ENCODE measurements around the gene MYOF. TPM values are rescaled to one million over a fixed set of nuclear protein-coding genes. Genes with fewer than 3 reads are reported as not detected.

MYOF gene
- total RNA-seq, 1 donor from 2014 or later: 68.2 TPM

DNA sequence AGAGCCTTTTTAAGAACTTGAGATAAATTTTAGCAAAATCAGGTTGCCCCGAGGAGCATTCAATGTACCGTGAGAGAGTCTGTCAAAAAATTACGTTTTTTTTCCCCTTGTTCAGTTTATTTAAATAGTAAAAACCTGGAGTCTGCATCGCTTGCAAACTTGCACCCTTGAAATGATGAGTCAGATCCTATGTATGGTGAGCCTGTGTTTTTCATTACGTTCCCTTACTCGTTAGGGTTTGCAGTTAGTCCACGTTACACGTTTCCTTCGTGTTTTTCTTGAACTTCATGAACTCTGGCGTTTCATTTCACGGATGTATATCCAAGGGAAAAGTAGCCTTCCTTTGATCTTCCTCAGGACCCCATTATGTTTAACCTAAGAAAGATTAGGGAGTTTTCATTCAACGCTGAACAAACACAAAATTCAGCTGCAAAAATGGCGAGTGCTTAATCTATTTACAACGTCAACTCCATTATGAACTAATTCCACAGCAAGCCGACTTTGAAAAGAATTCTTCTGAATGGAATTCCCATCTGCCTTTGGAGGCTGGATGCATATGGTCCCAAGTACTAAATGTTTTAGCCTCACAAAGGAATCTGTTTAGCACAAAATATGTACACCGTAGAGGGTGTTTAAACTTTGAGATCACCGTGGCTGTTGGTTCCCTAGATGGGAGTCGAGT lies 182.4 kb downstream of the MYOF start:
- no peak for DNase-seq (ENCODE audit: low spot score in 2 of 2)
- H3K4me3 ChIP-seq: no peak overlapping the region
- intact Hi-C loops (cut with DNase I): no loop called here

DNA sequence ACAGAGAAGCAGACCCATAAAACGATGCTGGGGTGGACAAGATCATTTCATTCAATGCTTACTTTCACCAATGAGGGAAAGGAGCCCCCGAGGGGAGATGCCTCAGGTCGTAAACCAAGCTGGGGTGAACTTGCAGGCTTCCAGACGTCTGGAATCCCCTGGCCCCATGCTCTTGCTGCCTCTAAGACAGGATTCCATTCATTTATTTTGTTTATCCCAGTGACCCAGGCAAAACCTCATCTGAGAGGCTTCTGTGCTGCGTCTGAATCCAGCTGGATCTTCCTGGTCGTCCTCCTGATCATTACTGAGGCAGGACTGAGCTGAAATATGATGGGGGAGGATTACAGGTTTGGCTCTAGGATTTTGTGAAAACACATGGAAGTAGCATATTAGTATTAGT lies 182.9 kb downstream of the MYOF start:
- intact Hi-C loops (cut with DNase I): no loop called here
- Histone ChIP-seq H3K27me3 (no peaks in the 10 kb centered on the region), H3K36me3 (no peaks in the 10 kb centered on the region), H3K4me3 (no peak overlapping the region), H3K27ac (no peak overlapping the region), H3K4me1 (no peaks in the 10 kb centered on the region), H3K9me3 (no peaks in the 10 kb centered on the region)
- TF ChIP-seq, protein P1, sequence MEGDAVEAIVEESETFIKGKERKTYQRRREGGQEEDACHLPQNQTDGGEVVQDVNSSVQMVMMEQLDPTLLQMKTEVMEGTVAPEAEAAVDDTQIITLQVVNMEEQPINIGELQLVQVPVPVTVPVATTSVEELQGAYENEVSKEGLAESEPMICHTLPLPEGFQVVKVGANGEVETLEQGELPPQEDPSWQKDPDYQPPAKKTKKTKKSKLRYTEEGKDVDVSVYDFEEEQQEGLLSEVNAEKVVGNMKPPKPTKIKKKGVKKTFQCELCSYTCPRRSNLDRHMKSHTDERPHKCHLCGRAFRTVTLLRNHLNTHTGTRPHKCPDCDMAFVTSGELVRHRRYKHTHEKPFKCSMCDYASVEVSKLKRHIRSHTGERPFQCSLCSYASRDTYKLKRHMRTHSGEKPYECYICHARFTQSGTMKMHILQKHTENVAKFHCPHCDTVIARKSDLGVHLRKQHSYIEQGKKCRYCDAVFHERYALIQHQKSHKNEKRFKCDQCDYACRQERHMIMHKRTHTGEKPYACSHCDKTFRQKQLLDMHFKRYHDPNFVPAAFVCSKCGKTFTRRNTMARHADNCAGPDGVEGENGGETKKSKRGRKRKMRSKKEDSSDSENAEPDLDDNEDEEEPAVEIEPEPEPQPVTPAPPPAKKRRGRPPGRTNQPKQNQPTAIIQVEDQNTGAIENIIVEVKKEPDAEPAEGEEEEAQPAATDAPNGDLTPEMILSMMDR (IDR thresholded peaks at IDR 0.05): no peak
- no peak for DNase-seq (ENCODE audit: low spot score in 2 of 2)

More for the DNA sequence above, 182.4 kb downstream of the MYOF start:
- TF ChIP-seq, protein P1 (IDR thresholded peaks at IDR 0.05): no peak
- H3K36me3 ChIP-seq: peaks cover 0 to 3% of the 10 kb centered on the region in 2 donors
- H3K4me1 ChIP-seq: no peaks in the 10 kb centered on the region
- H3K27ac ChIP-seq: no peak overlapping the region
- no peaks in the 10 kb centered on the region for H3K9me3 ChIP-seq
- no peaks in the 10 kb centered on the region for H3K27me3 ChIP-seq

DNA sequence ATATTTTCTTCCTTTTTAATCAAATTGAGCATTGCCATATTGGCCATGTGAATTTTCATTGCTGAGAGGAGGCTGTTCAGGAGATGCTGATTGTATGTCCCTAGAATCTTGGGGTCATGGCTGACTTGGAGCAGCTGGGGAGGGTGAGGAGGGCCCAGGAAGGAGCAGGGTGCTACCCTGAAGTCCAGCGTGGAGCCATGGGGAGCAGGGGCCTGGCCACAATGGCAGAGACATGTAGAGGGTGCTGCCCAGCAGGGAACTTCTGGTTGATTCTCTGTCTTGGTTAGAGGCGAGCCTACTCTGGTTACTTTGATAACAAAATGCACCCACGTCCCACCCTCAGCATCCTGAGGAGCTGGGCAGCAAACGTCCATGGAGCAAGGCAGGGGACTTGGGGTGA lies 186.0 kb downstream of the MYOF start:
- Histone ChIP-seq H3K4me1 (no peaks in the 10 kb centered on the region), H3K4me3 (no peak overlapping the region), H3K9me3 (no peaks in the 10 kb centered on the region), H3K27ac (no peak overlapping the region), H3K27me3 (no peaks in the 10 kb centered on the region), H3K36me3 (no peaks in the 10 kb centered on the region)
- intact Hi-C loops (cut with DNase I): no loop called here
- TF ChIP-seq, protein P1 (IDR thresholded peaks at IDR 0.05): no peak
- DNase-seq (ENCODE audit: low spot score in 2 of 2): no peak

DNA sequence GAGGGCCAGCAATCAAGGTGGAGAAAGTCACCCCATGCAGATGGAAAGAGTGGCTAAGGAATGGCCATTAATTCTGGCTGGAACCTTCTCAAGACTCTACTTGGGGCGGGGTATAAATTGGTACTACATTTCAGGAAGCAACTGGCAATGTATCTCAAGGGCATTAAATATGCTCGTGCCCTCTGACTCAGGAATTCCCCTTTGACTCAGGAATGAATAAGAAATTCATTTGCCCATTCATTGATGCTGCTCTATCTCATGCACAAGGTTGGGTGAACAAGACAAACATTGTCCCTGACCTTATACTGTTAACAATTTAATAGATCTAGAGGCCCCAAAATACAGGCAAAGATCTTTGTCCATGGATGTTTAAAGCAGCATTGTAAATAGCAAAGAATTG lies 188.1 kb downstream of the MYOF start:
- Histone ChIP-seq H3K4me1 (no peaks in the 10 kb centered on the region), H3K27ac (no peak overlapping the region), H3K27me3 (no peaks in the 10 kb centered on the region), H3K36me3 (no peaks in the 10 kb centered on the region), H3K9me3 (no peaks in the 10 kb centered on the region), H3K4me3 (no peak overlapping the region)
- no peak for DNase-seq (ENCODE audit: low spot score in 2 of 2)
- intact Hi-C loops (cut with DNase I): no loop called here
- TF ChIP-seq, protein P1 (IDR thresholded peaks at IDR 0.05): no peak

DNA sequence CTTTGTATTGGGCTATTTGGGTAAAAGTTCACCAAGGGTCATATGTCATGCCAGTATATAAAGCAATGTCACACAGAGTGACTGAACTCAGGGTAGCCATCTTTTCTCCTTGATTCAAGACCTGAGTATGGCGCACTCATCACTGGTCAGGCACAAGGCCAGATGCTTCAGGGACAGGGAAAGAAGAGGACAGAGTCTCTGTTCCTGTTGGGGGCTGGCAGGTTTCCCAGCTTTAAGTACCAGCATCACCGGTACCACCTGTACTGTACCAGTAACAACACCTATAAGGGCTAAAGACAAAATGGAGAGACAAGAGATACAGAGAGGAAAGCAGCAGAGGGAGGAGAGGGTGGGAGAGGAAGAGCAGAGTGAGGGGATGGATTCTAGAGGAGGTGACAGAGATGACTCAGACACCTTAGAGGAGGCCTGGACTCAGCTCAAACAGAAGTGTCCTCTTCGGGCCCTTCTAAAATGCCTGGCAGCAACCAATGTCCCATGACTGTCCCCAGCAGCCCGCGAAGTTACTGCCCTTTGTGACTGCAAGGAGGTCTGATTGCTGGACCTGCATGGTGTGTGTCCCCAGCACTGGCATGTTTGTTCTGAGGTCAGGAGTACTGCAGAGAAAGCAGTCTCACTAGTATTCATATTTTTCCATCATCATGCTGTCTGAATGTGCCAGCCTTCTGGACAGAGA lies 191.3 kb downstream of the MYOF start:
- Histone ChIP-seq H3K4me3 (no peak overlapping the region), H3K27ac (no peak overlapping the region), H3K27me3 (no peaks in the 10 kb centered on the region), H3K4me1 (peaks cover 0 to 4% of the 10 kb centered on the region in 2 donors), H3K36me3 (no peaks in the 10 kb centered on the region), H3K9me3 (no peaks in the 10 kb centered on the region)
- intact Hi-C loops (cut with DNase I): no loop called here
- TF ChIP-seq, protein P1 (IDR thresholded peaks at IDR 0.05): no peak
- DNase-seq (ENCODE audit: low spot score in 2 of 2): no peak
